ENCODE measurements around the gene SLC25A39.

SLC25A39 gene

DNA sequence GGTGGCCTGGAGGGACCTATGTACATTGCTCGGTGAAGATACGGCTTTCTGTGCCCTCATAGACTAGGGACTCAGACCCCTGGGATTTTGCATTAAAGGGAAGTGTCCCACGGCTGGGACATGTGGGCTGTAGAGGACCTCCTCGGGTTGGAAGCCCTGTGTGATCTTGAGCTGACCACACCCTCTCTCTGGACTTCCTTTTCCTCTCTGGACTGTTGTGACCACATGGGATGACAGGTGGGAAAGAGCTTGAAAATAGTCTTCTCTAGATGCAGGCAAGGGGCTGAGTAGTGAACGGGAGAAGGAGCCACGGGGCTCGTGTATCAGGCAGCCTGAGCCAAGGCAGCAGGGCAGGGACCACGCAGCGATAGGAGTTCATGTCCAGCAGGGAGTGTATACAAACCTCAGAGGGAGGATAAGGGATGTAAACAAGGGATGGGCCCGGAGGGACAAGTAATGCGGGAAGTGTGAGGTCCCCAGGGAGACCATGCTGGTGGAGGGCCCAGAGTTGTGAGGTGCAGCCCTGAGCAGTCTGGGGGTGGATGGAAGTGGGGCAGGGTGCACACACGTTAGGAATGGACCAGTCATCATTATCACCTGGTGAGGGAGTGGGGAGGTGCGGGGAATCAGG is 52.2 kb downstream of the SLC25A39 start:
- no peak for DNase-seq
